Mesenteric fat pad (tissue), 1 donor: ENCODE data around the gene ZNF511. TPM values are rescaled to one million over a fixed set of nuclear protein-coding genes. Genes with fewer than 3 reads are reported as not detected.

ENCODE experiments used
- total RNA-seq: library from RNA; stranded (reverse); fragmentation: NEBNext Ultra II Directional; extraction: Animal tissue kit (Norgen Biotek cat#: 25700); gene quantifications from one replicate; pipeline ENCODE4 v1.2.1, GENCODE V29; 2021
- donor health status: DM: yes; HTN: yes; CAD: no.

The ZNF511 gene
- total RNA-seq, 1 donor from 2014 or later, result 32.9 TPM

Other genes with a start within 250 kb of the ZNF511 start
- gene ADGRA1, start 221.0 kb upstream of the ZNF511 start, total RNA-seq, result not detected
- gene KNDC1, start 148.7 kb upstream of the ZNF511 start, total RNA-seq, result 0.13 TPM
- gene UTF1, start 78.7 kb upstream of the ZNF511 start, total RNA-seq, result not detected
- 4.0 TPM for gene VENTX, start 71.1 kb upstream of the ZNF511 start, total RNA-seq
- 12.0 TPM for gene ADAM8, start 32.0 kb upstream of the ZNF511 start, total RNA-seq
- gene TUBGCP2, start within 50 bp of the ZNF511 start, total RNA-seq, result 46.3 TPM
- not detected for gene CALY, start 28.0 kb downstream of the ZNF511 start, total RNA-seq
- 1.6 TPM for gene PRAP1, start 38.5 kb downstream of the ZNF511 start, total RNA-seq
- gene FUOM, start 49.1 kb downstream of the ZNF511 start, total RNA-seq, result 19.0 TPM
- gene ECHS1, start 64.4 kb downstream of the ZNF511 start, total RNA-seq, result 188 TPM
- 3.6 TPM for gene PAOX, start 70.3 kb downstream of the ZNF511 start, total RNA-seq
- 33.3 TPM for gene MTG1, start 85.2 kb downstream of the ZNF511 start, total RNA-seq
- gene SPRN, start 115.7 kb downstream of the ZNF511 start, total RNA-seq, result not detected
- gene SCART1, start 145.0 kb downstream of the ZNF511 start, total RNA-seq, result 3.3 TPM
- 3.8 TPM for gene CYP2E1, start 218.4 kb downstream of the ZNF511 start, total RNA-seq